CD8-positive, alpha-beta memory T cell (primary cell): ENCODE results near the gene PRPF38B. TPM values are rescaled to one million over a fixed set of nuclear protein-coding genes. Genes with fewer than 3 reads are reported as not detected.
"Not testable (repeated sequence)": the region's sequence is repeated elsewhere in the genome, so short reads cannot be mapped to it uniquely, and the experiment has no call there.

Experiments
- CTCF ChIA-PET: fragments of 350-600 bp; sonication (Branson Sonifier 250); formaldehyde crosslinking; loops from one replicate; lab custom pipeline; 2021; ENCODE audit warnings: antibody characterized with exemption; lab: Charles Lee
- POLR2A ChIA-PET: fragments of 350-600 bp; sonication (Branson Sonifier 250); formaldehyde crosslinking; loops from one replicate; lab custom pipeline; 2021; ENCODE audit warnings: antibody characterized with exemption; lab: Charles Lee
- DNase-seq, 5 donors: peaks; one replicate each; pipeline versions ENCODE4 v3.0.0 to v3.0.0-alpha.2; 2020 to 2022; ENCODE audit warnings: mixed read lengths in 1 of 5
- H3K27ac ChIP-seq: one replicate; pipeline ENCODE4 v1.7.0; 2013; ENCODE audit warnings: low read depth, mild to moderate bottlenecking, low read length, moderate library complexity
- H3K27me3 ChIP-seq: 2 replicates; pipeline ENCODE4 v1.7.0; 2013; ENCODE audit warnings: low read length, mild to moderate bottlenecking; ENCODE audit not compliant: insufficient read depth, poor library complexity, severe bottlenecking
- H3K36me3 ChIP-seq: 2 replicates; pipeline ENCODE4 v1.7.0; 2013; ENCODE audit warnings: mild to moderate bottlenecking, low read length, moderate library complexity; ENCODE audit not compliant: insufficient read depth
- H3K4me1 ChIP-seq: 2 replicates; pipeline ENCODE4 v1.7.0; 2013; ENCODE audit warnings: mild to moderate bottlenecking, low read length, moderate library complexity; ENCODE audit not compliant: insufficient read depth
- H3K4me3 ChIP-seq: 2 replicates; pipeline ENCODE4 v1.7.0; 2013; ENCODE audit warnings: mild to moderate bottlenecking, low read length
- H3K9me3 ChIP-seq: 2 replicates; pipeline ENCODE4 v1.7.0; 2013; ENCODE audit warnings: mild to moderate bottlenecking, low read length
- H3K27ac Mint-ChIP-seq, 8 donors: one replicate each; pipeline ENCODE4 v1.8.0; 2020 to 2021; ENCODE audit warnings: mixed read lengths in 8 of 8, mild to moderate bottlenecking in 6 of 8, inconsistent platforms in 3 of 8, moderate library complexity in 3 of 8
- H3K27me3 Mint-ChIP-seq, 2 donors: one replicate each; pipeline ENCODE4 v1.8.0; 2020 to 2021; ENCODE audit warnings: mixed read lengths in 2 of 2, mild to moderate bottlenecking in 1 of 2, moderate library complexity in 1 of 2
- H3K36me3 Mint-ChIP-seq, 3 donors: one replicate each; pipeline ENCODE4 v1.8.0; 2020 to 2021; ENCODE audit warnings: mixed read lengths in 3 of 3, inconsistent platforms in 1 of 3, mild to moderate bottlenecking in 1 of 3
- H3K4me1 Mint-ChIP-seq, 3 donors: one replicate each; pipeline ENCODE4 v1.8.0; 2020 to 2021; ENCODE audit warnings: mixed read lengths in 3 of 3, inconsistent platforms in 1 of 3, mild to moderate bottlenecking in 1 of 3
- H3K4me3 Mint-ChIP-seq, 7 donors: one replicate each; pipeline ENCODE4 v1.8.0; 2020 to 2021; ENCODE audit warnings: mixed read lengths in 7 of 7, mild to moderate bottlenecking in 6 of 7, moderate library complexity in 4 of 7, inconsistent platforms in 2 of 7
- H3K9me3 Mint-ChIP-seq, 5 donors: one replicate each; pipeline ENCODE4 v1.8.0; 2020 to 2022; ENCODE audit warnings: mixed read lengths in 5 of 5, mild to moderate bottlenecking in 3 of 5, moderate library complexity in 2 of 5, inconsistent platforms in 1 of 5
- polyA plus RNA-seq: library from polyadenylated mRNA; unstranded; fragments of 300-500 nt; fragmentation: Illumina TruSeq; gene quantifications from one replicate; pipeline ENCODE4 v1.2.3, GENCODE V29; 2021
- total RNA-seq, 2 experiments: library from RNA; stranded (reverse); gene quantifications; one replicate each; pipeline ENCODE4 v1.2.3, GENCODE V29; 2021

The PRPF38B gene
- total and polyA plus RNA-seq, 3 experiments from 2014 or later: 32.3 to 78.1 (median 74.8) TPM

- H3K27ac ChIP-seq: no peak overlapping the region
- H3K27me3 Mint-ChIP-seq: no peaks in the 10 kb centered on the region
- H3K9me3 Mint-ChIP-seq: no peaks in the 10 kb centered on the region
- no peaks in the 10 kb centered on the region for H3K9me3 ChIP-seq
- ChIA-PET POLR2A (no interaction called here), CTCF (interaction anchor here (1.0 kb wide), 1 partner anchor 20 kb away, joined by 3 read pairs; no protein-coding TSS in a partner anchor)
- H3K36me3 Mint-ChIP-seq: peaks cover 0 to 4% (median 3%) of the 10 kb centered on the region in 3 donors
- peaks cover 16% of the 10 kb centered on the region for H3K4me1 ChIP-seq
- no peaks in the 10 kb centered on the region for H3K27me3 ChIP-seq
- no peak for DNase-seq
- H3K4me3 ChIP-seq: no peak overlapping the region
- peak overlapping the region in 3 of 8 donors; percentile 8 to 69 (median 9) for H3K27ac Mint-ChIP-seq
- H3K36me3 ChIP-seq: no peaks in the 10 kb centered on the region
- H3K4me3 Mint-ChIP-seq: no peak overlapping the region
- peaks cover 18 to 38% (median 26%) of the 10 kb centered on the region in 3 donors for H3K4me1 Mint-ChIP-seq
Measured at GRCh38 chr1:108665067-108665466, 27.0 kb upstream of the PRPF38B start.

- Histone ChIP-seq H3K27me3 (no peaks in the 10 kb centered on the region), H3K27ac (no peak overlapping the region), H3K9me3 (no peaks in the 10 kb centered on the region), H3K36me3 (no peaks in the 10 kb centered on the region), H3K4me3 (no peak overlapping the region), H3K4me1 (peaks cover 16% of the 10 kb centered on the region)
- no peak for DNase-seq
- no peak overlapping the region for H3K4me3 Mint-ChIP-seq
- no peaks in the 10 kb centered on the region for H3K9me3 Mint-ChIP-seq
- peak overlapping the region in 2 of 8 donors; percentile 33 to 60 for H3K27ac Mint-ChIP-seq
- H3K27me3 Mint-ChIP-seq: no peaks in the 10 kb centered on the region
- H3K4me1 Mint-ChIP-seq: peaks cover 14 to 33% (median 22%) of the 10 kb centered on the region in 3 donors
- ChIA-PET CTCF (interaction anchor here (1.0 kb wide), 1 partner anchor 21 kb away, joined by 3 read pairs; no protein-coding TSS in a partner anchor), POLR2A (no interaction called here)
- H3K36me3 Mint-ChIP-seq: peaks cover 0 to 4% (median 3%) of the 10 kb centered on the region in 3 donors
Measured at GRCh38 chr1:108665771-108666170, 26.3 kb upstream of the PRPF38B start.

- H3K36me3 ChIP-seq, H3K4me3 Mint-ChIP-seq, H3K27me3 ChIP-seq, H3K27ac ChIP-seq, H3K27me3 Mint-ChIP-seq, H3K36me3 Mint-ChIP-seq, H3K9me3 Mint-ChIP-seq, H3K4me3 ChIP-seq, H3K9me3 ChIP-seq, H3K4me1 ChIP-seq, H3K27ac Mint-ChIP-seq, POLR2A ChIA-PET, DNase-seq: not testable (repeated sequence)
- CTCF ChIA-PET: interaction anchor here (3.6 kb wide), 1 partner anchor 25 kb away, joined by 14 read pairs; the partner anchor contains the start of gene PRPF38B
- H3K4me1 Mint-ChIP-seq: peaks cover 11 to 22% (median 19%) of the 10 kb centered on the region in 3 donors
Measured at GRCh38 chr1:108667422-108667821, 24.7 kb upstream of the PRPF38B start.

GRCh38 chr1:108668777-108669176 is 23.3 kb upstream of the PRPF38B start:
- no peaks in the 10 kb centered on the region for H3K36me3 ChIP-seq
- Mint-ChIP-seq H3K27me3 (no peaks in the 10 kb centered on the region), H3K4me3 (no peak overlapping the region), H3K36me3 (peaks cover 0 to 5% (median 3%) of the 10 kb centered on the region in 3 donors), H3K27ac (no peak overlapping the region), H3K9me3 (no peaks in the 10 kb centered on the region), H3K4me1 (peaks cover 3 to 9% (median 8%) of the 10 kb centered on the region in 3 donors)
- H3K4me3 ChIP-seq: no peak overlapping the region
- no peaks in the 10 kb centered on the region for H3K27me3 ChIP-seq
- H3K4me1 ChIP-seq: no peaks in the 10 kb centered on the region
- ChIA-PET POLR2A (no interaction called here), CTCF (interaction anchor here (0.6 to 3.6 kb wide), 3 partner anchors 12 to 40 kb away, joined by 3 to 14 read pairs (median 3); partner anchors contain the start of gene PRPF38B)
- no peak overlapping the region for H3K27ac ChIP-seq
- DNase-seq: no peak
- H3K9me3 ChIP-seq: no peaks in the 10 kb centered on the region

- Mint-ChIP-seq H3K4me3 (no peak overlapping the region), H3K27ac (peak overlapping the region in 1 of 8 donors; percentile 3), H3K9me3 (no peaks in the 10 kb centered on the region), H3K27me3 (no peaks in the 10 kb centered on the region), H3K36me3 (peaks cover 0 to 5% (median 3%) of the 10 kb centered on the region in 3 donors), H3K4me1 (peaks cover 3 to 9% (median 8%) of the 10 kb centered on the region in 3 donors)
- DNase-seq: no peak
- no peak overlapping the region for H3K4me3 ChIP-seq
- H3K9me3 ChIP-seq: no peaks in the 10 kb centered on the region
- no peaks in the 10 kb centered on the region for H3K4me1 ChIP-seq
- ChIA-PET CTCF (interaction anchor here (3.6 kb wide), 1 partner anchor 23 kb away, joined by 14 read pairs; the partner anchor contains the start of gene PRPF38B), POLR2A (no interaction called here)
- no peak overlapping the region for H3K27ac ChIP-seq
- no peaks in the 10 kb centered on the region for H3K27me3 ChIP-seq
- no peaks in the 10 kb centered on the region for H3K36me3 ChIP-seq
Measured at GRCh38 chr1:108669679-108670078, 22.4 kb upstream of the PRPF38B start.

GRCh38 chr1:108670131-108670773 is 21.9 kb upstream of the PRPF38B start:
- ChIA-PET CTCF (interaction anchor here (3.6 kb wide), 1 partner anchor 22 kb away, joined by 14 read pairs; the partner anchor contains the start of gene PRPF38B), POLR2A (interaction anchor here (1.3 kb wide), 1 partner anchor 22 kb away, joined by 4 read pairs; the partner anchor contains the start of gene PRPF38B)
- Histone ChIP-seq H3K27ac (no peak overlapping the region), H3K4me3 (no peak overlapping the region), H3K4me1 (no peaks in the 10 kb centered on the region), H3K36me3 (no peaks in the 10 kb centered on the region), H3K27me3 (no peaks in the 10 kb centered on the region), H3K9me3 (no peaks in the 10 kb centered on the region)
- no peaks in the 10 kb centered on the region for H3K9me3 Mint-ChIP-seq
- no peak for DNase-seq
- no peak overlapping the region for H3K27ac Mint-ChIP-seq
- H3K4me1 Mint-ChIP-seq: peaks cover 3 to 9% (median 8%) of the 10 kb centered on the region in 3 donors
- H3K27me3 Mint-ChIP-seq: no peaks in the 10 kb centered on the region
- no peak overlapping the region for H3K4me3 Mint-ChIP-seq
- H3K36me3 Mint-ChIP-seq: peaks cover 0 to 5% (median 3%) of the 10 kb centered on the region in 3 donors

- no peaks in the 10 kb centered on the region for H3K4me1 ChIP-seq
- no peaks in the 10 kb centered on the region for H3K36me3 ChIP-seq
- no peaks in the 10 kb centered on the region for H3K9me3 ChIP-seq
- Mint-ChIP-seq H3K27ac (peak overlapping the region in 2 of 8 donors; percentile 36 to 66), H3K36me3 (peaks cover 0 to 2% (median 0%) of the 10 kb centered on the region in 3 donors), H3K4me3 (no peak overlapping the region), H3K4me1 (peaks cover 3 to 9% (median 8%) of the 10 kb centered on the region in 3 donors), H3K27me3 (no peaks in the 10 kb centered on the region), H3K9me3 (no peaks in the 10 kb centered on the region)
- POLR2A ChIA-PET: interaction anchor here (1.3 kb wide), 1 partner anchor 21 kb away, joined by 4 read pairs; the partner anchor contains the start of gene PRPF38B
- no peak for DNase-seq
- CTCF ChIA-PET: interaction anchor here (1.2 to 3.6 kb wide), 2 partner anchors 21 to 27 kb away, joined by 5 to 14 read pairs; partner anchors contain the start of gene PRPF38B
- no peaks in the 10 kb centered on the region for H3K27me3 ChIP-seq
- H3K27ac ChIP-seq: no peak overlapping the region
- H3K4me3 ChIP-seq: no peak overlapping the region
Measured at GRCh38 chr1:108671143-108671542, 21.0 kb upstream of the PRPF38B start.

GRCh38 chr1:108678706-108679105 is 13.4 kb upstream of the PRPF38B start:
- H3K36me3 Mint-ChIP-seq: no peaks in the 10 kb centered on the region
- peaks cover 2 to 5% of the 10 kb centered on the region in 2 donors for H3K27me3 Mint-ChIP-seq
- ChIA-PET POLR2A (interaction anchor here (1.9 kb wide), 1 partner anchor 32 kb away, joined by 4 read pairs; no protein-coding TSS in a partner anchor), CTCF (interaction anchor here (1.1 to 1.3 kb wide), 2 partner anchors 35 to 166 kb away, joined by 3 to 4 read pairs; no protein-coding TSS in a partner anchor)
- no peak for DNase-seq
- no peak overlapping the region for H3K27ac Mint-ChIP-seq
- Histone ChIP-seq H3K27ac (no peak overlapping the region), H3K4me3 (no peak overlapping the region), H3K9me3 (no peaks in the 10 kb centered on the region), H3K4me1 (peaks cover 8% of the 10 kb centered on the region), H3K36me3 (no peaks in the 10 kb centered on the region), H3K27me3 (no peaks in the 10 kb centered on the region)
- H3K9me3 Mint-ChIP-seq: no peaks in the 10 kb centered on the region
- H3K4me1 Mint-ChIP-seq: peaks cover 7 to 8% (median 7%) of the 10 kb centered on the region in 3 donors
- H3K4me3 Mint-ChIP-seq: no peak overlapping the region
